Stimulated activated CD4-positive, alpha-beta T cell treated with anti-CD3 and anti-CD28 coated beads, Interleukin-4, amount 100 ng/mL, for 48 hours (primary cell): ENCODE results near the gene NHLRC2.

ENCODE experiments used
- DNase-seq, 2 donors: peaks; one replicate each; pipeline ENCODE4 v3.0.0-alpha.2; 2020; ENCODE audit warnings: low read depth in 2 of 2

NHLRC2 gene

DNA sequence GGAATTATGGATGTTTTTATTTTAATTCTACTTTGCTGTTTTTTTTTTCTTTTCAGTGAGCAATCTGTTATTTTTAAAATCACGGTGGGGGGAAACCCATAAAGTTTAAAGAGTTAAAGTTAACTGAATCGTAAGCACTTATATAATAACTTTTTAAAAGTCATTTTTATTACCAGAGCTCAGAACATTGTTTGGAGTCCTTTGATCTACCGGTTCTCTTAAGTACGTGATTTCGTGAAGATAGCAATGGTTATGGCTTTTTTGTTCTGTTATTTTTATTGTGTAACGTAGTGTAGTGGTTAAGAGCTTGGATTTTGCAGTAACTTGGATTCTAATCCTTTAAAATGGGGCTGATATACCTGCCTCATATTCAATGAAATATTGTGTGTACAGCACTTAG lies 57.4 kb downstream of the NHLRC2 start:
- DNase-seq: no peak

DNA sequence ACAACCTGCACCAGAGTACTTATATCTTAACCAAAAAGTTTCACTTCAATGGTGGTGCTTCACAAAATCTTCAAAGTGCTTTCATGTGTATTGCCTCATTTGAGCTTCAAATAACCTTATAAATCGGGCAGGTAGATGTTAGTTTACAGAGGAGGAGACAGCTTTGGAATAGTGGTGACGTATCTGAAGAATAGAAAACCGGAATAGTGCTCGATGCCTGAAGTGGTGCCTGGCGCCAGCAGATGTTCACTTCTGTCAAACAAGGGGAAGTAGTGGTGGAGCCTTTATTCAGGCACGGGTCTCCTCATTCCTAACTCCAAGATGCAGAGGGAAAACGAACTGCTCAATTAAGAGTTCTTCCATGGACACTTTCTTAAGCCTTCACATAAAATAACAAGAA lies 58.1 kb downstream of the NHLRC2 start:
- no peak for DNase-seq

DNA sequence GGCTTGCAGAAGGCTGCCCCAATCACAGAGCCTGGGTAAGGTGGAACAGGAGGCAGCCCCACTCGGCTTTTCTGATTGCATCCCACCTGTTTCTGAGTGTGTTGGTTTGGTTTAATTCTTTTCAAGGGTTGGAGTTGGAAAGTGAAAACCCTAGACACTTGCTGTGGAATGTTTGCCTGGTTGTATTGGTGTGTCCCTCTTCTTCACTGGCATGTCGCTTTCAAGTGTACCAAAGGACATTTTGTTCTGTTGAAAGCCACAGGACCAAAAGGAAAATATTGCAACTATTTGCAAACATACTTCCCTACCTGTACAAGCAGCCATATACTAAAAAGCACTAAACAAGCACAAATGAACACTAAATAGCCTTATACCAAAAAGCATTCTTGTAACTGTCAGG lies 60.5 kb downstream of the NHLRC2 start:
- no peak for DNase-seq

DNA sequence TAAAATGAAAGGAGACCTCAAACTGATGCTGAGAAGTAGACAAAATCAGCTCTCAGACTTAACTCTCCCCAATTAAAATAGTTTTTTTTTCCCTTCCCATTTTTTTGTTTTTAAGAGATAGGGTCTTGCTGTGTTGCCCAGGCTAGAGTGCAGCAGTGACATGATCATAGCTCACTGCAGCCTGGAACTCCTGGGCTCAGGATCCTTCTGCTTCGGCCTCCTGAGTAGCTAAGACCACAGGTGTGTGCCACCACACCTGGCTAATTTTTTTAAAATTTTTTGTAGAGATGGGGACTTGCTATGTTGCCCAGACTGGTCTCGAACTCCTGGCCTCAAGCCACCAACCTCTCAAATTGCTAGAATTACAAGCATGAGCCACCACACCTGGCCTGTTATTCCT lies 61.1 kb downstream of the NHLRC2 start:
- no peak for DNase-seq

DNA sequence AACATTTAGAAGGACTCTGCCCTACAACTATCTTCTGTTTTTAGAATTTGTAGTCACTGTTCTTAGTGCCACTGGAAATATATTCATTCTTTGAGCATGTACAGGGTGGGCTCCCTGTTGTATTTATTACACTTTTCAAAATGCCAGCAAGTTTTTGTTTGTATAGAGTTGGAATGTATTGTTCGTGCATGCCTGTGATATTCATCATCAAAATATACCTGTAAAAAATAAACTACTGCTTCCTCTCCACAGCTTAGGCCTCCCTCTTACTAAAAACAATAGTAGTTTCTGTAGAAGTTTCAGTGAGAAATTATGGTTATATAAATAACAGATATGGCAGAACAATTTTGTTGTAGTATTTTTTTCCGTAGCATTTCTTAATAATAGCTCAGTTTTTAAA lies 61.6 kb downstream of the NHLRC2 start:
- DNase-seq: no peak

DNA sequence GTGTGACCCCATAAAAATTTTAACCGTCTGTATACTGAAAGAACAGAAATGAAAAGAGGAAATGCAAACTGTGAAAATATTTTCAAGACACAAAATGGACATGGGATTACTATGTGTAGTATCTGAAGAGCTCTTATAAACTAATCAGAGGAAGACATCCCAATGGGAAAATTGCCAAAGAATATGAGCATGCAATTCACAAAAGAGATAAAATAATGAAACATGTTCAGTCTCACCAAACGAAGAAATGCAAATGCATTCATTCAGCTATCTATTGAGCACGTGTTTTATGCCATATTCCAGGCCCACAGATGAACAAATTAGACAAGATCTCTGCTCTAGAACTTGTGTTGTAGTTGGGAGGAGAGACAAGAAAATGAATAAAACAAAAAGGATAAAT lies 63.2 kb downstream of the NHLRC2 start:
- no peak for DNase-seq

DNA sequence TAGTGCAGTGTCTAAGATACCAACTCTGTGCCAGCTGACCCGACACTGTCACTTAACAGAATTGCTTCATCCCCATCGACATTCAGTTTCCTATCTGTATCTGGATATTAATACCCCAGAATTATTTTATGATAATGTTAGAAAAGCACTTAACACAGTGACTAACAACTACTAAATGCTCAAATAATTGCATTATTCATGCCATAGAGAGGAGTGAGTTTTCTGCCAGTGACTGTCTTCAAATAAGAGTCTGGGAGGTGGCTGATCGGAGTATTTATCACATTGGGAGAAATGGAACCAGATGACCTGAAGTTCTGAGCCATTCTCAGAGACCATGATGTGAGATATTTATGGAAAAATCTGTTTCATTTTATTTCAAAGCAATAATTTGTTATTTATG lies 65.7 kb downstream of the NHLRC2 start:
- DNase-seq: no peak

DNA sequence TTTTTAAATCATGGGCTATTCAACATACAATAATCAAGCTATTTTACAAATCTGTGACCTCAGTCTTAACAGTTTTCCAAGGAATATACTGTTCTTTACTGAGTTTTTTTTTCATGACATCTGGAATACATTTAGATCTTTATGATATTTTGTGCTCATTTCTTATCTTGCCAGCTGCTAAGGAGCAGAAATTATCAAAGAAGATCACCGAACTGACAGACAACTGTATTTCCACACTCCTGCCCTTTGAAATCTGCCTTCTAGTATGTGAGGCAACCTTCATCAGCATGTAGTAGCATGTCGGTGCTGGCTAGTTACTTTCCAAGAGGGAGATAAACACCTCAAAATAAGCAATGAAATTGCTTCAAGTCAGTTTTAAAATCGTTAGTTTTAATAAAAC lies 66.4 kb downstream of the NHLRC2 start:
- no peak for DNase-seq

DNA sequence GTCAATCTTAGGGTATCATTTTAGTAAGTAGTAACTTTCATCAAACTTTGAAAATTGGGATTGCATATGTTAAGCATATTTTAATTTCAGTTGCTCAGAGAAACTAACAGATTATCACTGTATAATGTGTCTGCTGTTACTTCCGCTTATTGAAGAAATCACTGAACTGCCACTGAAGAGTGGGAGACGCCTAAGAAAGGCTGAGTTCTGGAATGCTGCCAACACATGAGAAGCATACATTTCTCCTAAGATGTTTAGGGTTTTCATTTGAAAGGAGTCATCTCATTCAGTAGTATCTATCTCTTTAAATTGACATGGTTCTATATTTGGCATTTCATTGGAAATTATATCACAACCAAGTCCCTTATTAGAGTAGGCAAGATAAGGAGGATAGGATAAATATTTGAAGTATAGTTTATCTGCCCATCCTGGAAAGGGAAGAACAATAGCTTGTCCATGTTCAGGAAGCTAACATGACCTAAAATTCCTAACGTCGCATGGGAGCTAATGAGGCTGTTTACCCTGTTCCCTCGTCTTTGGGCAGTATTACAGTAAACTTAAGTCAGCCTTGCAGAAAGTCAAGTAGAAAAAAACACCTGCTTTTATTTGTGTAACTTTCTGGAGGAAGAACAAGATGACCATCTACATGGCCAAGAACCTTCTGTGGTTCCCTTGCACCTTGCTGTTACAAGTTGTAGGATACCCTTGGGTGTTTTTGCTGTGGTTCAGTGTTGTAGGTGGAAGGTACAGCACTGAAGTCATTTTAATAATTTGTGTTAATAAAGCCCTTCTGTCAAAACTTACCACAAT lies 67.3 kb downstream of the NHLRC2 start:
- no peak for DNase-seq

DNA sequence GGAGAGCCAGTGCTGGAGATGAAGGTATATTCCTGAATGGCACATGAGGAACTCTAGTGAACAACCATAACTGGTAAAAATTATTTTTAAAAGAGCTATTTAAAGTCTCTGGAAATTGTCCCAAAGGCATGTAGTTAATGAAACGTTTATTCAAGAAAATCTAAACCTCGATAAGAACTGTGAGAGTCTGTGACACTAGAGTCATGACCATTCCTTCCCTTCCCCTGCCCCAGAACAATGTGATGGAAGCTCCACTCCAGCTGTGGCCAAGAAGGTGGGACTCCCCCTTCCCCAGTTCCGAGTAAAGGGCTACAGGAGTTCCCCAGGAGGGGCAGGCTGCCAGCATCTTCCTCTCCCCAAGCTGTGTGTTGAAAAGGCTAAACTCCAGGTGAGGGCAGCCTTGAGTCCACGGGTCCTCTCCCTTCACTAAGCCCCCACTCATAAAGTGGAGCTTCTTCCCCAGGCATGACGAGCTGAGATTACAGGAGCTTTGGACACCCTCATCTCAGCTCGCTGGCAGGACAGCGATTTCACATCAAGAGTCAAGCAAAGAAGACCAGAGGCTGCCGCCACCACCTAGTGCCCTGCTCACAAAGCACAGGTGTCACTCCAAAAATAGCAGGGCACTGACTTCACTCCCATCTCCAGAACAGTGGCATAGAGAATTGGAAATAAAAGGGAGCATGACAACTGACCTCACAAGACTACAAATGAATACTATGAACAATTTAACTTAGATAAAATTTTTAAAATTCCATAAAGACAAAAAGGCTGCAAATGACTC lies 68.5 kb downstream of the NHLRC2 start:
- DNase-seq: no peak

DNA sequence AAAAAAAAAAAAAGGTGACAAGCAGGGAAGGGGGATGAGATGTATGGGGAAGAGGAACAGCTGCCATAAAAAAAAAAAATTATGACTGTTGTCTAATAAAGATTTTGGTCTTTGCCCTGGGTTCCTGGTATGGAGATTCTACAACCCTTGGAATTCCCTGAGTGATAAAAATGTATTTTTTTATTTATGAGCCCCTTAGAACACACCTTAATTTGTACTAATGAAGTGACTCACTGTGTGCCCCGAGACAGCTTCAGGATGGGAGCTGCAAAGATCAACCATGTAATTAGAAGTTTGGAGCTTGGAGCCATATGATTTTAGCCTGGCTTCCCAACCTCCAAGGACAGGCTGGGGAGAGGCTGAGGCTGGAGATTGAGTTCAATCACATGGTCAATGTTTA lies 69.7 kb downstream of the NHLRC2 start:
- no peak for DNase-seq

DNA sequence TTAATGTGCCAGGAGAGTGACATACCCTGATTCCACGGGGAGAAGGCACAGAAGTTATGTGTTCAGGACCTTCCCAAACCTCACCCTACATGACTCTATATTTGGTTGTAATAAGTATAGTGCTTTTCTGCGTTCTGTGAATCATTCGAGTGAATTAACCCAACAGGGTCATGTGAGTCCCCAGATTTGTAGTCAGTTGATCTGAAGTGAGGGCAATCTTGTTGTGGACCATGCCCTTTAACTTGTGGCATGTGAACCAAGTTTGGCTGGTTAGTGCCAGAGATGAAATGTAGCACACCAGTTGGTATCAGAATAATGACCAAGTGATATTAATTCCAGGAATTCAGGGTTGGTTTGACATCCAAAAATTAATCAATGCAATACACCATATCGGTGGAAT lies 70.2 kb downstream of the NHLRC2 start:
- no peak for DNase-seq

DNA sequence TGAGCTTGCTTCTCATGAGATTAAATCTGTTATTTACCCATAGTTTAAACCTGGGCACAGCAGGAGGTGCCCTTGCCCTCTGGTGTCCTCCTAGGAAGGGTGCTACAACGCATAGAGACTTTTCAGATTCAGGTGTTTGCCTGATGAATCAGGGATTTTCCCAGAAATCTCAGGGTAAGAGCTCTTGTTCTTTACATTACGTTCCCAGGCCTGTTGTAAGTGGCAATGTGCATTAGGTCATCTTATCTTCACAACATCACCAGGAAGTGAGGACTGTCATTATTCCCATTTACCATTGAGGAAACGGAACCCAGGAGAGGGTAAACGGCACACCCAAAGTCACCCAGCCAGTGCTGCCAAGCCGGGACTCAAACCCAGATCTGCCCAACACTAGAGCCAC lies 73.0 kb downstream of the NHLRC2 start:
- DNase-seq: no peak

DNA sequence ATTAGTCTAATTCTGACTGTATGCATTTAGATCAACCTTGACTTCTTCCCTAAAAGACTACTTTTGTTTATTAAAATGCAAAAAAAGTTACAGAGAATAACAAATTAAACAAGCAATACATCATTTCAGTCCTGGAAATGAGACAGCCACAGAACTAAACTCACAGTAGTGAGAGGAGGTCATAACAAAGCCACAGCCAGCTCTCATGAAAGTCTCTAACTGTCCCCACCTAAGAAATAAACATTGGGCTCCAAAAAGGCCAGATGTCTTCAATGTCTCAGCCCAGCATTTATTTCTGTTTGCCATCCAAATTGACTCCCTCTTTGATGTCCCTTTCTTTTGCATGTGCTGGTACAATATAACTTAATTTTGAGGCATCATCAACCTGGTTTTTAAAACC lies 74.4 kb downstream of the NHLRC2 start:
- DNase-seq: no peak

DNA sequence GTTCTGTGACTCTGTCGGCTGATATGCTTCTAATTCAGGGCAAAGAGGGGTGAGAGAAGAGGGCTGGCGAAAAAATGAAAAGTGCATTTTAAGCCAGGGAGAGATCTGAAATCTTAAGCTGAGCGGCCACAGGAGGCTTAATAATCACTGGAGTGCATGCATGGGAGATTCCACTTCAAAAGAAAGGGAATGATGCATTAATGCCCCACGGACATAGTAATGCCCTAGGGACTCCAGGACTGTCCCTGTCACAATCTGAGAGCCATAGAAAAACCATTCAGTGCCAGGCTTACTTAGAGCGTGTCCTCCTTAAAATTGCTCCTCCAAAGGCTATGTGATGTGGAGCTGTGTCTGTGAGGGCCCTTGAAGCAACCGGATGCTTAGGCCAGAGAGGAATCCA lies 75.1 kb downstream of the NHLRC2 start:
- no peak for DNase-seq

DNA sequence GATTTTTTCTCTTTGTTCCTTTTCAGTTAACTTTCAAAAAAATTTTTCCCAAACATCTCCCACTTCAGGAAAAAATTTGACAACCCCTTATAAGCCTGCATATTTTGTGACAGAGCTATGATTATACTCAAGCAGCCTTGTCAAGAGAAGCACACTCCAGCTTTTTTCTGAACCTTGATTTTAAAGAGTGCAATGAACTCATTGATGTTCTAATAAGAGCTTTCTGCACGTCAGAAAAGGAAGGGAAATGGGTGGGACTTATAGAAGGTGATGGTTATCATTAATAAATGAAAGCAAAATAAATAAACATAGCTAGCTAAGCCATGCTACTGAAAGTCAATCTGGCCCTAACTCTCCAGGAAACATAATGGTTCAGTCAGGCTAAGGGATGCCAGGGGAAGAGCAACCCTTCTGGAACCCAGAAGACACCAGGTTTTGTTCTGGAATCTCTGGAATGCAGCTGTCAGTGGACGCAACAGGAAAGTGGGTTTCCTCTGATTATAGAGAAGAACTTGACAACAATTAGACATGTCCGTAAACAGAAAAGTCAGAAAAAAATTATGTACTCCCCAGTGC lies 76.1 kb downstream of the NHLRC2 start:
- DNase-seq: no peak

DNA sequence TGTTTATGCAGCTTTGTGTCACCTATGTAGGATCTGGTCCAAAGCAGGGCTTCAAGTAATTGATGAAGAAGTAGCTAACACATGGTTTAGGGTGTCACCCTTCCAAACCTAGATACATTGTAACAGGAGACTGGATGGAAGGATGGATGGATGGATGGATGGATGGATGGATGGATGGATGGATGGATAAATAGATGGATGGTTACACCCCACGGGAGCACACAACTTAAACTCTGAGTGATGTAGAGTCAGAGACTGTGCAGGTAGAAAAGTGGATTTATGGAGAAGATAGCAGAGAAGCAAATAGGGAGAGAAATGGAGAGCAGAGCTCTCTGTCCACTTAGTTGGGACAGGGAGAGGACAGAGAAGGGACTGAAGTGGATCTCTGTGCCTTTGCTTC lies 78.4 kb downstream of the NHLRC2 start:
- no peak for DNase-seq

DNA sequence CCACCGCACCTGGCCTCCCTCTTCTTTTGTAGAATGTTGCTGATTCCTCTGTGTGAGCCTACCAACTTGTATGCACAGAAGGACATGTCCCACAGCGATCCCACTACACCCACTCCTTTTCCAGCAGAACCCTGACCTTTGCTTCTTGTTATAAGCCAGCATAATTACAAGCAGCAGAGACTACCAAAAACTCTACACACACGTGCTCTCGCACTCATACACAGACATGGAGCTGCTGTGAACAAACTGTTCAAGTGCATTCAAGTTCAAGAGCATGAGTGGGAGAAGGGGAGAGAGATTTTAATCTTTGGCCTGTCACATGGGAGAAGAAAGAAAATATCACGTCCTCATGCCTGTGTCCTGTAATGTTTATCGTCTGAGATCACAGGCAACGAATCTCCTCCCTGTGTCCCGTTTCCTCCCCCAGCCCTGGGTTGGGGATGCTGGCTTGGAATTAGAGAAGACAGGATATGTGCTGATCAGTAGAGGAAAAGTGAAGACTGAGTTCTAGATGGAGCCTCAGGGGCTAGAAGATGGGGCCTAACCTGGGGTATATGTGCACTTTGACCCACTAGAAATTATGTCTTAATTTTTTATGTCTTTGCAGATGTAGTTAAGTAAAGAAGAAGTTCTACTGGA lies 79.6 kb downstream of the NHLRC2 start:
- no peak for DNase-seq

DNA sequence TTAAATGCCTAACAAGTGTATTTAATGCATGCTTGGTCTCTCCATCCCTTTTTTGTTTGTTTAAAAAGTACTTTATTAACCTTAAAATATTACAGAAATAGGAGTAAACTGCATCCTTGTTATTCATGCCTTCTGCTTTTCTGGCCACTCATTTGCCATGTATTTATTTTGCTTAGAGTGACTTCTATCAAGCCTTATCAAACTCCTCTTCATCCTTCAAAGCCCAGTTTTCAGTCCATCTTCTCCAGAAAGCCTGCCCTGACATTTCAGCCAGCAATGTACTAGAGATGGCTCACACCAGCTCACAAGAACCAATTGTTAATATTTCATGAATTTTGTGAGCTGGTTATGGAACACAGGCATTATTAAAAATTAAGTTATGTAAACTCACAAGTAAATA lies 82.8 kb downstream of the NHLRC2 start:
- DNase-seq: no peak

DNA sequence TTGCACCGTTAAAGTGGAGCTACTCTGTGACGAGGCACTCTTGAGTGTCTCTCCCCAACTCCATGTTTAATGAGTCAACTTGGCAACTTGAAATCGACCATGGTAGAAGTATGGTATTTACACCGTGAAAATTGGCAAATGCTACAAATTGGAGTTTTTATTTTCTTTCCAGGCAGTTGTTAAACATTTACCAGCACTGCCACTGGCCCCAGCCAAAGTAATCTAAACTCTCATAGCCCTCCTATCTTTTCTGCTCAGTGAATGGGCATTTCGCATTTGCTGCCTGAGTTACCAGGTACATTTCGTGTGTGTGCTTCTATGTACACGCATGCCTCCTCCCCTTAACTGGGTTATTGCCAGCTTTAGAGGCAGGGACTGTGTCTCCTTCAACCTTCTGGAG lies 83.3 kb downstream of the NHLRC2 start:
- DNase-seq: no peak

DNA sequence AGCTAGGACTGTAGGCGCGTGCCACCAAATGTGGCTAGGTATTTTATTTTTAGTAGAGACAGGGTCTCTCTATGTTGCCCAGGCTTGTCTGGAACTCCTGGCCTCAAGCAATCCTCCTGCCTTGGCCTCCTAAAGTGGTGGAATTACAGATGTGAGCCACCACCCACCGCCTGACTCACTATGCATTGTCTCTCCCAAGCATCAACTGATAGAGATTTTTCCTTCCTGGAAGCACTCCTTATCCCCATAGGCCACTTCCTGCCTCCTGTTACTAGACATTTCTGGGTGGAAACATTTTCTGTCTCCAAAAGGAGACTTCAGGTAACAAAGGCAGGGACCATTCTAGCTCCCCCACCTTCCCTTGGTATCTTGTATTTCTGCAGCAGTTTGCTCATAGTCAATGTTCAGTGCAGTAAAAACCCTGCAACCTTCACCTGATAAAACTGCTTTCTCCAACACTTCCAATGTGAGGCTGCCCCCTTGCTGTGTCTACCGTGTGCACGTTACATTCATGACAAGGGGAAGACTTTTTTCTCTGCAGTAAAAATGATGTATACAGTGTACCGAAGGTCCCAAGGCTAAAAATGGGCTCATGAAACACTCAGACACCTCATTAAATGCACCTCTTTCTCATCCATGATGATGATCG lies 84.9 kb downstream of the NHLRC2 start:
- DNase-seq: no peak

DNA sequence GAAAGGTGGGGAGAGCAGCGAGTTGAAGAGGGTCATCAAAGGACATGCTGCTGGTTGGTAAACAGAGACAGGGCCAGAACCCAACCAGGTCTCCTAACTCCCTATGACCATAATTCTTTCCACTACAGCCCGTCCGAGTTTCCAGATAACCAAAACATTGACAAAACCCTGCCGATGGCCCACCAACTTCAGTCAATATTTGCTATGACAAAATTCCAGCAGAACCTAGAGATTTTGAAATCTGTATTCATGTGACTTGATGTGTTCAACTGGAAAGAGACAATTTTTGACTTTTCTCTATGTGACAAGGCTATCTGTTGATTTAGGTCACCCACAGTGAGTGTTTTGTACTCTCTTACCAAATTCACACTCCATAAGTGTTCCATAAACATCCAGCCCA lies 86.7 kb downstream of the NHLRC2 start:
- no peak for DNase-seq
